ENCODE measurements around the gene UST. TPM values are rescaled to one million over a fixed set of nuclear protein-coding genes. Genes with fewer than 3 reads are reported as not detected.

Gene UST
- total RNA-seq, 1 experiment from 2014 or later: 6.1 TPM

- no peak for TF ChIP-seq ZBTB33 (IDR thresholded peaks at IDR 0.05; ENCODE audit: extremely low read depth, insufficient replicate concordance, low read length)
- no peak for TF ChIP-seq RAD21 (IDR thresholded peaks at IDR 0.05; ENCODE audit: low read depth)
Observed at GRCh38 chr6:148885925-148886845, 139.4 kb downstream of the UST start (continued).

DNA sequence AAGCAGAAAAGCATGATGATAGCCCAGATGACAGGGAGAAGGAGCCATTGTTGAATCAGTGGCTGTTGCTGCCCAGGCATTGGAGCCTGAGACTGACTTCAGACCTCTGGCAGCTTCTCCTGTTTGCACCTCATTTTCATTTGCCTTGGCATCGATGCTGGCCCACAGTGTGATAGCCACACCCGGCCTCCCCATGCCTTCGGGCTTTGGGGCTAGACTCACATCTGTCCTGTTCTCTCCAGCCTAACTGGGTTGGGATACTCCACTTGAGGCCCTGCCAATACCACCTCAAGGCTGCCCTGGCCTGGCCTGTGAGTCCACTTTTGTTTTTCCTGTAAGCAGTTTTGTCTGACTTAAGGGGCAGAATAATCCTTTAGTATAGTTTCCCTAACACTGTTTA lies 140.4 kb downstream of the UST start:
- intact Hi-C loops (cut with micrococcal nuclease): no loop called here
- no peak overlapping the region for H3K4me3 ChIP-seq (replicated peaks in 1 of 2; ENCODE audit: low read depth in 1 of 2, low read length in 2 of 2)
- no peak for DNase-seq (ENCODE audit: low read depth, low spot score)
- H3K27me3 ChIP-seq (ENCODE audit: insufficient read depth, low read length): no peaks in the 10 kb centered on the region
- BruUV-seq (replicated peaks): no TSS peak
- no peaks in the 10 kb centered on the region for H4K20me1 ChIP-seq (ENCODE audit: insufficient read depth)
- no peaks in the 10 kb centered on the region for H3K9me3 ChIP-seq (ENCODE audit: control insufficient read depth in 1 of 2, insufficient read depth in 1 of 2, low read depth in 1 of 2, low read length in 2 of 2)
- no peak for ATAC-seq
- H3K36me3 ChIP-seq (ENCODE audit: control insufficient read depth in 1 of 2, insufficient read depth in 2 of 2, low read length in 2 of 2): no peaks in the 10 kb centered on the region
- H3K79me2 ChIP-seq (ENCODE audit: insufficient read depth, low read length): no peaks in the 10 kb centered on the region
- RAD21 ChIA-PET (ENCODE audit: low non-redundant PET in 1 of 2, low total read pairs in 2 of 2, uncharacterized antibody in 2 of 2, unreplicated experiment in 2 of 2): no interaction called here
- no peaks in the 10 kb centered on the region for H3K9me2 ChIP-seq (ENCODE audit: insufficient read depth)
- no peak overlapping the region for H3K9ac ChIP-seq (ENCODE audit: low read length)
- no peak overlapping the region for H3K27ac ChIP-seq (ENCODE audit: low read depth, low read length)
- no peak overlapping the region for H2AFZ ChIP-seq (ENCODE audit: low read depth, low read length, poor library complexity, severe bottlenecking)
- POLR2A ChIA-PET: no interaction called here
- H3K4me1 ChIP-seq (ENCODE audit: control insufficient read depth in 1 of 2, insufficient read depth in 2 of 2, low read length in 2 of 2): no peaks in the 10 kb centered on the region; a peak in 1 of 4 replicates
- TF ChIP-seq REST (IDR thresholded peaks at IDR 0.05; ENCODE audit: low read depth) (no peak), ZBTB33 (IDR thresholded peaks at IDR 0.05; ENCODE audit: extremely low read depth, insufficient replicate concordance, low read length) (no peak), CBX3 (IDR thresholded peaks at IDR 0.05; ENCODE audit: low read depth) (no peak), ELF1 (IDR thresholded peaks at IDR 0.05; ENCODE audit: borderline replicate concordance, low read depth) (no peak), ZFX (IDR thresholded peaks at IDR 0.05) (no peak)
- CTCF ChIA-PET: no interaction called here
- no peak overlapping the region for H3K4me2 ChIP-seq (ENCODE audit: low read length)
